GM19468 (cell line): ENCODE data around the gene COX6B1.
"Not testable (repeated sequence)": the region's sequence is repeated elsewhere in the genome, so short reads cannot be mapped to it uniquely, and the experiment has no call there.

ENCODE experiments used
- ATAC-seq: cut with Tn5 transposase; IDR thresholded peaks from one replicate; pipeline ENCODE4 v1.9.1; 2021; ENCODE audit warnings: mild to moderate bottlenecking, moderate library complexity, moderate number of reproducible peaks; ENCODE audit not compliant: unreplicated experiment; ENCODE audit errors: extremely low read depth

COX6B1 gene

GRCh38 chr19:35661995-35662340, 13.8 kb downstream of the COX6B1 start:
- ATAC-seq: no peak

- no peak for ATAC-seq
These were observed 15.9 kb downstream of the COX6B1 start for GRCh38 chr19:35663981-35664380.

GRCh38 chr19:35665157-35665556, 17.0 kb downstream of the COX6B1 start:
- no peak for ATAC-seq

DNA sequence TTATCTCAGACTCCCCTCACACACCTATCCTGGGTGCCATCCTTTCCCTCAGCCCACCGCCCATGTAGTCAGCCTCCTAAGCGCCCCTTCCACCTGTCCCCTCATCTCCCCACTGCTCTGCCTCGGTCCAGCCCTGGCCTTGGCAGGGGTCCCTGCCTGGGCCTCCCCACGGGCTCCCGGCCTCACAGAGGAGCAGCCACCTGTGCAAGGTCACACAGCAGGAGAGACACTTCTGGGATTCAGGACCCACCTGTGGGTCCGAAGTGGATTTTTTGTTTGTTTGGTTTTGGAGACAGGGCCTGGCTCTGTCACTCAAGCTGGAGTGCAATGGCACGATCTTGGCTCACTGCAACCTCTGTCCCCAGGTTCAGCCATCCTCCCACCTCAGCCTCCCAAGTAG, 17.5 kb downstream of the COX6B1 start:
- ATAC-seq: no peak

GRCh38 chr19:35666251-35666913, 18.3 kb downstream of the COX6B1 start, which contains the start of gene UPK1A:
Gene UPK1A, plus strand, starts transcription at chr19:35666517. Its CDS starts 296 bp downstream, at chr19:35666813.
- no peak for ATAC-seq

GRCh38 chr19:35669566-35669965, 21.4 kb downstream of the COX6B1 start:
- ATAC-seq: no peak

- no peak for ATAC-seq
These were observed 21.9 kb downstream of the COX6B1 start for GRCh38 chr19:35669974-35670373.

DNA sequence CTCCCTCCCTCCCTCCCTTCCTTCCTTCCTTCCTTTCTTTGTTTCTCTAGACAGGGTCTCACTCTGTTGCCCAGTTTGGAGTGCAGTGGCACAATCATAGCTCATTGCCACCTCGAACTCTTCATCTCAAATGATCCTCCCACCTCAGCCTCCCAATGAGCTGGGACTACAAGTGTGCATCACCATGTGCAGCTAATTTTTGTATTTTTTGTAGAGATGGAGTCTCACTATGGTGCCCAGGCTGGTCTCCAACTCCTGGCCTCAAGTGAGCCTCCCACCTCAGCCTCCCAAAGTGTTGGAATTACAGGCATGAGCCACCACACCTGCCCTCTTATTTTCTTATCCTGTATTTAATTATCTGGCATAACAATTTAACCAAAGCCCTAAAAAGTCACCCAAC, 22.6 kb downstream of the COX6B1 start:
- no peak for ATAC-seq

- ATAC-seq: no peak
These were observed 23.7 kb downstream of the COX6B1 start for GRCh38 chr19:35671818-35672217.

DNA sequence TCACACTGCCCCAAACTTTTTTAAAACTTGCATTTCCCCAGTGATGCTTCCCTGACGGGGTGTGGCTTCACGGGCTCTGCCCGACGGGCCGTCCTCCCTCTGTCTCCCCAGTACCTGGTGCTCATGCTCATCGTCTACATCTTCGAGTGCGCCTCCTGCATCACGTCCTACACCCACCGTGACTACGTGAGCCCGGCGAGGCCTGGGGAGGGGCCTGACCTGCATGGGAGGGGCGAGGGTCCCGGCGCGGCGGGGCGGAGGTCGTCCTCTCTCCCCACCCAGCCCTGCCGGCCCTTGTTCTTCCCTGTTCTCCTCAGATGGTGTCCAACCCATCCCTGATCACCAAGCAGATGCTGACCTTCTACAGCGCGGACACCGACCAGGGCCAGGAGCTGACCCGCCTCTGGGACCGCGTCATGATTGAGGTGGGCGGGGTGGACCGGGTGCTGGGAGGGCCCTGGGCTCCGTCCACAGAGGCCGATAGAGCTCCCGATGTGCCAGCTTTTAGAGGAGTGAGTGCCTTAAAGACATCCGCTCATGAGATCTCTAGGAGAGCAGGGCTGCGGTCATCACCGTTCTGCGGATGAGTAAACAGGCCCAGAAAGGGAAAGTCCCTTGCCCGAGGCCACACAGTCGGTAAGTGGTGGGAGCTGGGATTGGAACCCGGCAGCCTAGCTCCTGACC, 25.1 kb downstream of the COX6B1 start:
- ATAC-seq: no peak

- no peak for ATAC-seq
These were observed 27.5 kb downstream of the COX6B1 start for GRCh38 chr19:35675589-35676140.

DNA sequence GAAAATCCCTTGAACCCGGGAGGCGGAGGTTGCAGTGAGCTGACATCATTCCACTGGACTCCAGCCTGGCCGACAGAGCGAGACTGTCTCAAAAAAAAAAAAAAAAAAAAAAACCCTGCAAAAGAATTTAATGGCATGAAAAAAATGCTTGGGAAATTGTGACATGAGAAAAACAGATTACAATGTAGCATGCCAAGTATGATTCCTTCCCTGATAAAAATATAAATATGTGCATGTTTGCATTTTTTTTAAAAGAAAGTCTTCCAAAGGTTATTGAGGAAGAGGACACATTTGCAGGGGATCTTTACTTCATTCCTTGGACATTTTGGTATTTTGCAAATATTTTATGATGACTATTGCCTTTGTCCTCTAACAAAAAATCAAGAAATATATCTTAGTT, 41.7 kb downstream of the COX6B1 start:
- no peak for ATAC-seq

DNA sequence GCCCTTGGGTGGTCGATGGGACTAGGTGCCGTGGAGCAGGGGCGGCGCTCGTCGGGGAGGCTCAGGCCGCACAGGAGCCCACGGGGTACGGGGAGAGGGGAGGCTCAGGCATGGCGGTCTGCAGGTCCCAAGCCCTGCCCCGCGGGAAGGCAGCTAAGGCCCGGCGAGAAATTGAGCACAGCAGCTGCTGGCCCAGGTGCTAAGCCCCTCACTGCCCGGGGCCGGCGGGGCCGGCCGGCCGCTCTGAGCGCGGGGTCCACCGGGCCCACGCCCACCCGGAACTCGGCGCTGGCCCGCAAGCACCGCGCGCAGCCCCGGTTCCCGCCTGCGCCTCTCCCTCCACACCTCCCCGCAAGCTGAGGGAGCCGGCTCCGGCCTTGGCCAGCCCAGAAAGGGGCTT, 43.0 kb downstream of the COX6B1 start:
- not testable (repeated sequence) for ATAC-seq

DNA sequence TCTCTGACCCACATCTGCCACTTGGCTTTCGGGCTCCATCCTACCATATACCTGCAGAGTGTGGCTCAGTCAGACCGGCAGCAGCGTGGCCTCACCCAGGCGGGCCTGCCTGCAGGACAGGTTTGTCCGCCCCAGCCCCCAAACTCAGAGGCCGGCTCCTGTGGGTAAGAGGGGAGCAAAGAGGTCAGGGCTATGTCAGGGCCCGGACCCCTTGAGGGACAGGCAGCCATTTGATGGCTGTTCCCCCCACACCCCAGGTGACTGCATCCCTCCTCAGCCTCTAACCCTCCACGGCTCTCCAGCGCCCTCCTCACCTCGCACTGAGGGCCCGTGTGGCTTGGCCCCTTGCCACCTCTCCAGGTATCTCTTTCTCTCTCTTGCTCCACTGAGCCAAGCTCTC, 43.9 kb downstream of the COX6B1 start:
- no peak for ATAC-seq

DNA sequence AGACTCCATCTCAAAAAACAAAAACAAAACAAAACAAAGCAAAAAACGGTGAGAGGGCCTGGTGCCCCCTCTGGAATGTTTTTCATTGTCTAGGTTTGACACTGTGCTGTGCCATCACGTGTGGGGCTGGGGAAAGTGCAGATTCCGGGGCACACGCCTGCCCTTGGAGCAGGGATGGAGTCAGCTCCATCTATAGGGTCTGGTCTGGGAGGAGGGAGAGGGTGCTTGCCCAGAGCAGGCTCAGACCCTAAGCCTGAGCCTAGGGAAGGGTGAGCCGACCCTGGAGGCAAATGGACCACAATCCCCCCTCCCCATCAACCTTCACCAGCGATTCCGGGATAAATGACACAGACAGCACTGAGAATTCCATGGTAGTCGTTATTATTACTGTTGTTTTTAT, 45.3 kb downstream of the COX6B1 start:
- ATAC-seq: no peak

GRCh38 chr19:35693835-35694599, 45.9 kb downstream of the COX6B1 start:
- ATAC-seq: no peak

DNA sequence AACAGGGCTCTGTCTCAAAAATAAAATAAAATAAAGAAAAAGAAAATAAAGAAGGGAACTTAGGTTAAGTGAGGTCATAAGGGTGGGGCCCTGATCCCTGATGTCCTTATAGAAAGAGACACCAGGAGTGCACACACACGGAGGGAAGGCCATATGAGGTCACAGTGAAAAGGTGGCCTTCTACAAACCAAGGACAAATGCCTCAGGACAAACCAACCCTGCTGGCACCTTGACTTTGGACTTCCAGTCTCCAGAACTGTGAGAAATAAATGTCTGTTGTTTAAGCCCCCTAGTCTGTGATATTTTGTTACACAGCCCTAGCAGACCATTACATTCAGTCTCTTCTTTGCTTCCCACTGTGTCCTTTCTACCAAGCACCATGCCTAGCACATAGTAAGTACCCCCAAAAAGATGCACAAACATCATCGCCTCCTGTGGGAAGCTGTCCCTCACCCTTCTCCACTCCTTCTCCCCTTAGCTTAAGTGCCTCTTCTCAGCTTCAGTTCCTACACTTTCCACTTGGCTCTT, 47.8 kb downstream of the COX6B1 start:
- ATAC-seq: no peak

GRCh38 chr19:35696835-35697234, 48.7 kb downstream of the COX6B1 start:
- ATAC-seq: no peak

DNA sequence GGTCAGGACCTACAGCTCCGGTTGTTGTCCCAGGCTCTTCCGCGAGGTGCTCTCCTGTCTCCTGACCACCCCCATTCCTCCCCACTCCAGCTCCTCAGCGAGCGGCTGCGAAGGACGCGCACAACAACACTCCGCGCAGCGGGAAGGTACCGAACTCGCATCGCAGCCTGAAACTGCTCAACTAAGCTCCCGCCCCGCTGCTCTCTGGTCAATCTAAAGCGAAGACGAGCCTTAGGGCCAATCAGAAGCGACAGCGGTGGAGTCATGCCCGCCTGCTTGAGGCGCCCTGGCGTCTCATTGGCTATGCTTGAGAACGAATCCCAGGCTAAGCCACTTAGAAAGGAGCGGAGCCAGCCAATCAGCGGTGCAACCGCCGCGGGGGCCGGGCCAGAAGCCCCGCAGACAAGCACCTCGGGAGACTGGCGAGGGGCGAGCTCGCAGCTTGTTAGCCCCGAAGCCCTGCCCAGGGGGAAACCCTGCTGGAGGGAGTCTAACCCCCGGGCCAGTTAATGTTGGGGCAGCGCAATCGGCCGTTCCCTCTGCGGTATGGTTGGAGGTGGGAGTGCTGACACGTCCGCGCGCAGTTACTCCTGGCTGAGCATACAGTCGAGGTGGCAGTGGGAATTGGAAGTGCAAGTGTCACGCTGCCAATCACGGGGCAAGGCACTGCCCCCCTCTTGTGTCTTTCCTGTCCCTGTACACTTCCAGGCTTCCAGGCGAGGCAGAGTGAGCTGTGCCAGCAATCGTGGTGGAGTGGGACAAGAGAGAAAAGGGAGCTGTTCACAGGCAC, 54.3 kb downstream of the COX6B1 start:
- peak; percentile 85 for ATAC-seq

GRCh38 chr19:35703343-35703742, 55.2 kb downstream of the COX6B1 start:
- no peak for ATAC-seq
